Measurements from ENCODE around the gene PAK3. TPM values are rescaled to one million over a fixed set of nuclear protein-coding genes. Genes with fewer than 3 reads are reported as not detected.

PAK3 gene
- total RNA-seq, 1 donor, result 3.7 TPM

DNA sequence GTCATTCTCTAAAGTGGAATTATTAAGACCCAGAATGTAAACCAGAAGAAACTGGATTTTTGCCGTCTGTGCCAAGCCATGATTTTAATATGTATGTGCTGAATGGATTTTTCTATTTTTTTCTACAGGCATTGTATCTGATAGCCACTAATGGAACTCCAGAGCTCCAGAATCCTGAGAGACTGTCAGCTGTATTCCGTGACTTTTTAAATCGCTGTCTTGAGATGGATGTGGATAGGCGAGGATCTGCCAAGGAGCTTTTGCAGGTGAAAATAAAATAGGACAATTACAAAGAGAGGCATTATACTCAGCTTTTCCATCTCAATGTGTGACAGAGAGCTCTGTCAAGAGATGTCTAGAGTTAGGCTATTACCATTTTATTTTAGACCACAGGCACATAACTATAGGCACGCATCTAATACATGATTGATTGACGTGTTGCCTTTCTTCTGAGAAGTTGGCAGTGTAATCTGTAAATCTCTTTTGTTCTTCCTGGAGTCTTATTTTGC, 120.4 kb downstream of the PAK3 start:
- TF ChIP-seq, protein P1, sequence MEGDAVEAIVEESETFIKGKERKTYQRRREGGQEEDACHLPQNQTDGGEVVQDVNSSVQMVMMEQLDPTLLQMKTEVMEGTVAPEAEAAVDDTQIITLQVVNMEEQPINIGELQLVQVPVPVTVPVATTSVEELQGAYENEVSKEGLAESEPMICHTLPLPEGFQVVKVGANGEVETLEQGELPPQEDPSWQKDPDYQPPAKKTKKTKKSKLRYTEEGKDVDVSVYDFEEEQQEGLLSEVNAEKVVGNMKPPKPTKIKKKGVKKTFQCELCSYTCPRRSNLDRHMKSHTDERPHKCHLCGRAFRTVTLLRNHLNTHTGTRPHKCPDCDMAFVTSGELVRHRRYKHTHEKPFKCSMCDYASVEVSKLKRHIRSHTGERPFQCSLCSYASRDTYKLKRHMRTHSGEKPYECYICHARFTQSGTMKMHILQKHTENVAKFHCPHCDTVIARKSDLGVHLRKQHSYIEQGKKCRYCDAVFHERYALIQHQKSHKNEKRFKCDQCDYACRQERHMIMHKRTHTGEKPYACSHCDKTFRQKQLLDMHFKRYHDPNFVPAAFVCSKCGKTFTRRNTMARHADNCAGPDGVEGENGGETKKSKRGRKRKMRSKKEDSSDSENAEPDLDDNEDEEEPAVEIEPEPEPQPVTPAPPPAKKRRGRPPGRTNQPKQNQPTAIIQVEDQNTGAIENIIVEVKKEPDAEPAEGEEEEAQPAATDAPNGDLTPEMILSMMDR (IDR thresholded peaks at IDR 0.05; ENCODE audit: insufficient read depth, low read length), result no peak
- DNase-seq (ENCODE audit: low read depth), result no peak
- no peak overlapping the region for H3K4me3 ChIP-seq (ENCODE audit: low read depth, low read length)

DNA sequence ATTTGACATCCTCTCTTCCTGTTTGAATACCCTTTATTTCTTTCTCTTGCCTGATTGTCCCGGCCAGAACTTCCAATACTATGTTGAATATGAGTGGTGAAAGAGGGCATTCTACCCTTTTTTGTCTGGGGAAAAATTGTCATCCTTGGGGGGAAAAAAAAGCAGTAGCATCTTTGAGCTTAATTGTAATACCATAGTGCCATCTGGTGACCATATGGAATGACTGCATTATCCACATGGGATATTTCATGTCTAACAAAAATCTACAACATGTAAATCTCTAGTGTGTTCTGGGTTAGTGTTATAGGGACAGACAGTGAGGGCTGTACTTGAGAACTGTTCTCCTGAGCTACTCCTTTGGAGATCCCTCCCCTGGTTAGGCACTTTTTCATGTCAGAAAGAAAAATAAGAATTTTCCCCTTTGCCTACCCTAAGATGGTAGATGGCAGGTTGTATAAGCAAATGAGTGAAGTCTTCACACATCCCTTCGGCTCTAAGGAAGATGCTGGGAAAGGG, 148.3 kb downstream of the PAK3 start:
- TF ChIP-seq, protein P1 (IDR thresholded peaks at IDR 0.05; ENCODE audit: insufficient read depth, low read length), result peak; percentile 49
- H3K4me3 ChIP-seq (ENCODE audit: low read depth, low read length), result no peak overlapping the region
- DNase-seq (ENCODE audit: low read depth), result peak; percentile 33

- H3K4me3 ChIP-seq (ENCODE audit: low read depth, low read length), result no peak overlapping the region
- TF ChIP-seq, protein P1 (IDR thresholded peaks at IDR 0.05; ENCODE audit: insufficient read depth, low read length), result no peak
- DNase-seq (ENCODE audit: low read depth), result no peak
Measured at GRCh38 chrX:111254896-111255693, 159.1 kb downstream of the PAK3 start.

GRCh38 chrX:111257733-111258132, 161.7 kb downstream of the PAK3 start:
- no peak for DNase-seq (ENCODE audit: low read depth)
- TF ChIP-seq, protein P1 (IDR thresholded peaks at IDR 0.05; ENCODE audit: insufficient read depth, low read length), result no peak
- no peak overlapping the region for H3K4me3 ChIP-seq (ENCODE audit: low read depth, low read length)

GRCh38 chrX:111259559-111259958, 163.6 kb downstream of the PAK3 start:
- TF ChIP-seq, protein P1 (IDR thresholded peaks at IDR 0.05; ENCODE audit: insufficient read depth, low read length), result no peak
- H3K4me3 ChIP-seq (ENCODE audit: low read depth, low read length), result no peak overlapping the region
- DNase-seq (ENCODE audit: low read depth), result no peak

DNA sequence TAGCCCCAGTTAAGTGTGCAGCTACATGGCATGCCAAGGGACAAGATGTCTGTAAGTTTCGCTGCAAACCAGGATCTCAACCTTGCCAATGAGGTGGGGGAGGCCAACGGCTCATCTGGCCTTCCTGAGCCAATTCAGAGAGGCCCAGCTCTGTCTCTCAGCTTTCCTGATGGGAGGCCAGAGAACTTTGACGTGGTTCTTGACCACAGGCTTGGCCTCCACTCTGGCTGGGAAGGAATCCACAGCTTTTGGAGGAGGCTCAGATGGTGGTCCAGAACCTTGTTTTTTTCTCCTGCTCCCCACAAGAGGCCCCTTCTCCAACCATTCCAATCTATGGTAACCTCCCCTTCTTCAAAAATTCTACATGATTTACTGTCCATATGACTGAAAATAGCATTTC, 164.5 kb downstream of the PAK3 start:
- no peak for DNase-seq (ENCODE audit: low read depth)
- no peak overlapping the region for H3K4me3 ChIP-seq (ENCODE audit: low read depth, low read length)
- TF ChIP-seq, protein P1 (IDR thresholded peaks at IDR 0.05; ENCODE audit: insufficient read depth, low read length), result no peak

Data from fibroblast of the aortic adventitia (primary cell).